Tibial nerve (tissue), 4 donors: Measurements from ENCODE around the gene AGAP9.
A peak's percentile ranks its signal among the peaks of the same experiment; 100 is the strongest.
"Not testable (repeated sequence)": the region's sequence is repeated elsewhere in the genome, so short reads cannot be mapped to it uniquely, and the experiment has no call there.

ENCODE experiments used
- CTCF ChIP-seq, 5 experiments: fragments of 200-600 bp in 3 of 5; fragments of 450-650 bp in 2 of 5; sonication (generic) in 3 of 5; IDR thresholded peaks; one replicate each; pipeline ENCODE4 v1.5.1; 2016 to 2019; ENCODE audit warnings: antibody characterized with exemption in 5 of 5, mild to moderate bottlenecking in 3 of 5, moderate library complexity in 2 of 5
- EP300 ChIP-seq, 2 donors: sonication (generic); formaldehyde crosslinking; IDR thresholded peaks; one replicate each; pipeline ENCODE4 v1.6.1; 2017; ENCODE audit warnings: antibody characterized with exemption in 2 of 2, mild to moderate bottlenecking in 1 of 2
- POLR2A ChIP-seq, 2 donors: fragments of 450-650 bp; IDR thresholded peaks; one replicate each; pipeline ENCODE4 v1.6.1; 2017; ENCODE audit warnings: antibody characterized with exemption in 2 of 2, mild to moderate bottlenecking in 2 of 2, moderate library complexity in 2 of 2

DNA sequence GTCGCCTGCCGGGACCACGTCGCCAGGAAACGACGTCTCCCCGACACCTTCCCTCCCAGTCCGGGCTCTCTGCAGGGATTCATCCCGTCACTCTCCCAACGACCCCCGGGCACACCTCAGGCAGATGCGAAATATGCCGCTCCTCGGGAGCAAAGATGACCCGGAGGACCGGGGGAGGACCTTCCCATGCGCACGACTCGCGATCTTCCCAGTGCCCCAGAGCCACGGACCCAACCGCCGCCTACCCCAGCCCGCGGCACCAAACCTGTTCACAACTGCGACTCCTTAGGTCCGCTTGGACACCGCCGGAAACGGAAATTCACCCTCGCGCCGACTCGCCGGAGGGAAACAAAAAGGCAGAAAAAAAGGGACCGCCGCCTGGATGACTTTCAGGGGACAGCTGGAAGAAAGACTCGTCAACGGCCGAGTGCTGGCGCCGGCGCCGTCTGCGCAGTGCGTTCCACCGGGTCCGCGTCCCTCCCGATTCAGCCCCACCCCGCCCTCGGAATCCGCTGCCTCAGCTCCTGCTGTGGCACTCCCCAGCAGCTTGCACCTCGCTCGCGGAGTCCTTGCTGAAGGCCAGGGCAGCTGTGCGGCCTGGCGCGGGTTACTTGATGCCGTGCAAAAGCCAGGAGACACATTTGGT is 29.9 kb upstream of the AGAP9 start:
- TF ChIP-seq CTCF (IDR thresholded peaks at IDR 0.05), result not testable (repeated sequence)
- TF ChIP-seq EP300 (IDR thresholded peaks at IDR 0.05) (peak in 1 of 2 donors; percentile 49), POLR2A (IDR thresholded peaks at IDR 0.05) (peak in 1 of 2 donors; percentile 25)
